Karpas-422 (cell line): ENCODE data around the gene SYNPO2. TPM values are rescaled to one million over a fixed set of nuclear protein-coding genes. Genes with fewer than 3 reads are reported as not detected.

ENCODE experiments used
- DNase-seq: peaks from one replicate; pipeline ENCODE4 v3.0.0-alpha.2; 2015
- H2AFZ ChIP-seq: fragments of 200-600 bp; sonication (generic); 2 replicates; pipeline ENCODE4 v1.6.1; 2014; ENCODE audit warnings: antibody characterized with exemption, low read length, mixed read lengths
- H3K27ac ChIP-seq: fragments of 200-600 bp; sonication (generic); 2 replicates; pipeline ENCODE4 v1.5.1; 2014; ENCODE audit warnings: mild to moderate bottlenecking, low read length, moderate library complexity
- H3K27me3 ChIP-seq: fragments of 200-600 bp; sonication (generic); 2 replicates; pipeline ENCODE4 v1.6.1; 2014; ENCODE audit warnings: low read length, mixed read lengths
- H3K36me3 ChIP-seq: fragments of 200-600 bp; sonication (generic); 2 replicates; pipeline ENCODE4 v1.6.1; 2014; ENCODE audit warnings: low read length, mixed read lengths; ENCODE audit not compliant: insufficient read depth
- H3K4me1 ChIP-seq: fragments of 200-600 bp; sonication (generic); 2 replicates; pipeline ENCODE4 v1.6.1; 2014; ENCODE audit warnings: mild to moderate bottlenecking, low read length, mixed read lengths
- H3K4me2 ChIP-seq: fragments of 200-600 bp; sonication (generic); 2 replicates; pipeline ENCODE4 v1.6.1; 2014; ENCODE audit warnings: low read length, low read depth, mild to moderate bottlenecking; ENCODE audit not compliant: poor library complexity, severe bottlenecking
- H3K4me3 ChIP-seq: fragments of 200-600 bp; sonication (generic); 2 replicates; pipeline ENCODE4 v1.5.1; 2014; ENCODE audit warnings: mild to moderate bottlenecking, antibody characterized with exemption, low read length, mixed read lengths
- H3K79me2 ChIP-seq: fragments of 200-600 bp; sonication (generic); 2 replicates; pipeline ENCODE4 v1.6.1; 2014; ENCODE audit warnings: mild to moderate bottlenecking, low read length, mixed read lengths
- H3K9ac ChIP-seq: fragments of 200-600 bp; sonication (generic); 2 replicates; pipeline ENCODE4 v1.6.0; 2014; ENCODE audit warnings: low read length
- H3K9me2 ChIP-seq: fragments of 200-600 bp; sonication (generic), shearing (Covaris generic); replicated peaks from 2 replicates; pipeline ENCODE4 v1.6.0; 2014; ENCODE audit warnings: mild to moderate bottlenecking, low read length, moderate library complexity; ENCODE audit not compliant: insufficient read depth
- H3K9me3 ChIP-seq: fragments of 300-700, 200-600 bp; sonication (generic); 2 replicates; pipeline ENCODE4 v1.6.1; 2014; ENCODE audit warnings: low read length, mixed read lengths
- H4K20me1 ChIP-seq: fragments of 200-600 bp; sonication (generic); 2 replicates; pipeline ENCODE4 v1.6.1; 2014; ENCODE audit warnings: mild to moderate bottlenecking, antibody characterized with exemption, low read length, low read depth; ENCODE audit not compliant: insufficient read depth
- total RNA-seq: library from RNA; depleted of rRNA; stranded (reverse); fragments of >200 nt; shearing (Covaris generic); gene quantifications from 2 replicates; pipeline ENCODE4 v1.2.3, GENCODE V29; 2014; ENCODE audit warnings: low replicate concordance

SYNPO2 gene
- total RNA-seq, 1 experiment from 2014 or later, result 1.2 TPM

DNA sequence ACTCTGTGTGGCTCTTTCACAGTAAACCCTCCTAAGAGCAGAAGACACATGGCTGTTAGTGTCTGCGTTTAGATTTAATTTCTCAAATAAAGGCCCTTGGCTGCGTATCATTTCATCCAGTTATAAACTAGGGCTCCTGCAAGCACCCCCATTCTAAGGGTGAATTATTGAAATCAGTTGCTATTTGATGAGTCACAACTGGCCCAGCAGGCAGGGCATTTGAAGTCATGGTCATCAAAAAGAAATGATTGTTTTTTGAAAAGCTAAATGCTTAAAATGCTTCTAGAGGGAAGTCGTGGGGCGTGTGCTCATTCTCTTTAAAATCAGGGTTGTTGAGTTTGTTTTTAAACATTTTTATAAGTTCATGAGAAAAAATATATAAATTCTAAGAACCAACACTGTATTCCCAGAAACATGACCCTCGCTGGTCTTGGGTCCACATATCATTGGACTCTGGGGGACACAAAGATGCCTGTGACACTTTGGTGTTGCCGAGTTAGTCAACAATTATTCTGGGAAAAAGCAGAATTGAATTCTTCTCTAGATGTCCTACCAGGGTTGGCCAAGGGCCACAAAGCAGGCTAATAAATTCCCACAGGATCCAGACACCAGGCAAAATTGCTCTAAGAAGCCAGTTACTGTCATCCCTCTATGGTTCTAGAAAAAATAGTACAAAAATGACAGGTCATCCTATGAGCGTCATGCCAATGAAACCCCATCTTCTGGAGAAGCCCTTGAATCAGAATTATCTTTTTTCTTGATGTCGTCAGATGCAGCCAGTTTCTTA is 147.5 kb downstream of the SYNPO2 start:
- no peak overlapping the region for H3K4me3 ChIP-seq
- H2AFZ ChIP-seq, result no peak overlapping the region

DNA sequence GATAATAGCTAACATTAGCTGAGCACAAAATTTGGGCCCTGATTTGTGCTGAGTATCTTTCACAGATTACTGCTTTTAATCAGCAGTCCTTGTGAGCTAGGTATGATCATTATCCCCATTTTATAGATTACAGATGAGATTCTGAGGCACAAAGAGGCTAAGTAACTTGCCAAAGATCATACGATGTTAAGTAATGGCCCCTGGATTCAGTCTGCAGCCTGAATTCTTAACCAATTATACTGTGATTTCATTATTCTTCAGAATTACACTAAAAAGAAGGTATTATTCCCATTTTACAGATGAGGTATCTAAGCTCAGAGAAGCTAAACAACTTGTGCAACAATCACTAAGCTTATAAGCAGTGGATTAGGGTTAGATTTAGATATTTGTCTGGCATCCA is 149.1 kb downstream of the SYNPO2 start:
- Histone ChIP-seq H3K27me3 (no peaks in the 10 kb centered on the region), H3K9ac (no peak overlapping the region), H3K4me2 (no peak overlapping the region), H3K4me3 (no peak overlapping the region), H2AFZ (no peak overlapping the region), H3K27ac (no peak overlapping the region), H3K4me1 (no peaks in the 10 kb centered on the region), H3K79me2 (no peaks in the 10 kb centered on the region), H3K9me2 (no peaks in the 10 kb centered on the region), H4K20me1 (no peaks in the 10 kb centered on the region), H3K9me3 (no peaks in the 10 kb centered on the region), H3K36me3 (no peaks in the 10 kb centered on the region)
- DNase-seq, result no peak

More for the DNA sequence above, 147.5 kb downstream of the SYNPO2 start:
- H3K27me3 ChIP-seq, result no peaks in the 10 kb centered on the region
- H3K9ac ChIP-seq, result no peak overlapping the region
- H3K79me2 ChIP-seq, result no peaks in the 10 kb centered on the region
- no peaks in the 10 kb centered on the region for H3K4me1 ChIP-seq
- H3K4me2 ChIP-seq, result no peak overlapping the region
- no peaks in the 10 kb centered on the region for H3K9me2 ChIP-seq
- H3K27ac ChIP-seq, result no peak overlapping the region
- DNase-seq, result no peak
- H4K20me1 ChIP-seq, result no peaks in the 10 kb centered on the region
- no peaks in the 10 kb centered on the region for H3K36me3 ChIP-seq
- H3K9me3 ChIP-seq, result no peaks in the 10 kb centered on the region

DNA sequence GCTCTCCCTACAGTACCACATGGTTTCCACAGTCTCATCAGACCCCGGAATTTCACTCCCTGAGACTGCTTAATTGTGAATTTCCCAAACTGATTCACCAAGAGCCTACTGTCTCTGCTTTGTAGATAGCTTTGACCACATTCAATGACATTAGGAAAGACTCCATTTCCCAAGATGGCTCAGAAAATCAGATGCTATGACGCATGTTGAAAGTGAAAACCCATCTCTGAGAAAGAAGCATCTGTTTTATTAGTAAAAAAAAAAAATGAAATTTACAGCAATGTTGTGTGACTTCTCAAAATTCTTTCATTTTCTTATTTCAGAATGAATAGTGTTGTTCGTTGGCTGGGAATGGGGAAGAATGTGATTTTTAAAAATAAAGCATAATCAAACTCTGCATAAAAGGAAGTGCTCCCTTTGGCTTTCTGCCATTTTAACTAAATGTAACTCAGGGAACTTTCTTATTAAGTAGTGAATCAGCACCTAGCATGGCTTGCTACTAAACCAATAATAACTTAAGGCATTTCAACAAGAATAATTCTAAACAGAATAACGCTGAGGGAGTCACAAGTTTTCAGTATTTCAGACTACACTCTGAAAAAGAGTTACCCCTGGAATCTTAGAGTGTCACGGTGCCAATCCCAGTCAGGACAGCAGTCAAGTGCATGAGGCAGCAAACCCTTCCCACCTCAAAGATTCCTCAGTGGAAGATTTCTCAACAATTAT is 149.6 kb downstream of the SYNPO2 start:
- Histone ChIP-seq H3K4me2 (no peak overlapping the region), H3K9me2 (no peaks in the 10 kb centered on the region), H3K9ac (no peak overlapping the region), H3K27ac (no peak overlapping the region), H4K20me1 (no peaks in the 10 kb centered on the region), H3K4me1 (no peaks in the 10 kb centered on the region), H3K79me2 (no peaks in the 10 kb centered on the region), H3K36me3 (no peaks in the 10 kb centered on the region), H2AFZ (no peak overlapping the region), H3K27me3 (no peaks in the 10 kb centered on the region), H3K9me3 (no peaks in the 10 kb centered on the region), H3K4me3 (no peak overlapping the region)
- no peak for DNase-seq

DNA sequence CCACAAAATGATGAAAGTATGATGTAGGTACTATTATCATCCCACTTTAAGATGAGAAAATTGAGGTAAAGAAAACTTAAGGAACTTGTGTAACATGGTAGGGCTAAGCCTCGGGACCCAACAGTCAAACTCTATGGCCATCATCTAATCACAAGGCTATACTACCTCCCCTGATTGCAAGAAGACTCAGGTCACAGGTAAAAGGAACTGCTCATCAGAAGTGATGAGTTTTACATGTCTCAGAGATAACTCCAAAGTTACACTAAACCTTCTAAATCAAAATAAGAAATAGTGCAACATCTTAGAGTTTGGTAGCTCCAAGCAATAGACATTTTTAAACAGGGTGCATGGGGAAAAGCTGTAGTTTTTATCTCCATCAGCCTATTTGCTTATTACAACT is 150.5 kb downstream of the SYNPO2 start:
- no peak for DNase-seq
- Histone ChIP-seq H3K9me3 (no peaks in the 10 kb centered on the region), H3K4me1 (no peaks in the 10 kb centered on the region), H3K79me2 (no peaks in the 10 kb centered on the region), H3K9me2 (no peaks in the 10 kb centered on the region), H3K27me3 (no peaks in the 10 kb centered on the region), H3K9ac (no peak overlapping the region), H3K36me3 (no peaks in the 10 kb centered on the region), H3K27ac (no peak overlapping the region), H2AFZ (no peak overlapping the region), H3K4me2 (no peak overlapping the region), H3K4me3 (no peak overlapping the region), H4K20me1 (no peaks in the 10 kb centered on the region)

DNA sequence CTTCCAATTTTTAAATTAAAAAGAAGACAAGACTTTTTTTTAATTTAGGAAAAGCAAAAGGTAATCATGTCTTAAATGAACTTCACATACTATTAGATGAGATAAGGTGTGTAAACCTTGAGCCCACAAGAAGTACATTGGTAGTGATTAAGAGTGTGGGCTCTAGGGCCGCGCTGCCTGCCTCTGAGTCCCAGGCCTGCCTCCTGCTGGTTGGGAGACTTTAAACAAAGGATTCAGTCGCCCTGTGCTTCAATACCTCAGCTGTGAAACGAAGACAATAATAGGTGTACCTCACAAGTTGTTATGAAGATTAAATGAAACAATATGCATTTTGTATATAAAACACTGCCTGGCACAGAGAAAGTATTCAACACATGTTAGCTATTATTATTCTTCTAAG is 151.1 kb downstream of the SYNPO2 start:
- Histone ChIP-seq H3K4me3 (no peak overlapping the region), H3K27me3 (no peaks in the 10 kb centered on the region), H4K20me1 (no peaks in the 10 kb centered on the region), H3K9me2 (no peaks in the 10 kb centered on the region), H3K9me3 (no peaks in the 10 kb centered on the region), H3K9ac (no peak overlapping the region), H3K4me2 (no peak overlapping the region), H3K79me2 (no peaks in the 10 kb centered on the region), H3K4me1 (no peaks in the 10 kb centered on the region), H3K27ac (no peak overlapping the region), H2AFZ (no peak overlapping the region), H3K36me3 (no peaks in the 10 kb centered on the region)
- DNase-seq, result peak; percentile 51

DNA sequence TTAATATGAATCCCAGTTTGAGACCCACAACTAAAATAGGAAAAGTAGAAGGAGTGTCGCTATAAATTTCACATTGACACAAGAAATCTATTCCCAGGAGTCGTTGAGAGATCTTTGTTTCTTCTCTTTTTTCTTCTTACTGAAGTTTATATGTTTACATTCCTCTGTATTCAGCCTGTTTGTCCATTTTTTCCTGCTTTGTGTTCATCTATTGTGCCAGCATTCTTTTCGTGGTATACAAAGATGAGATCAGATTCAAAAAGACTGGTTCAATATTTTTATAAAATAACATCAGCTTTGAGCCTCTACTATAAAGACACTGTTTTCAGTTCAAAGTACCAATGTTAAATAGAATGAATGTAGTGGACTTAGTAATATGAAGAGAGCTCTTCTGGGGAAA is 151.6 kb downstream of the SYNPO2 start:
- Histone ChIP-seq H3K9me3 (no peaks in the 10 kb centered on the region), H3K27ac (no peak overlapping the region), H3K4me2 (no peak overlapping the region), H3K9me2 (no peaks in the 10 kb centered on the region), H3K9ac (no peak overlapping the region), H3K36me3 (no peaks in the 10 kb centered on the region), H3K79me2 (no peaks in the 10 kb centered on the region), H3K4me1 (no peaks in the 10 kb centered on the region), H3K4me3 (no peak overlapping the region), H4K20me1 (no peaks in the 10 kb centered on the region), H2AFZ (no peak overlapping the region), H3K27me3 (no peaks in the 10 kb centered on the region)
- DNase-seq, result no peak

DNA sequence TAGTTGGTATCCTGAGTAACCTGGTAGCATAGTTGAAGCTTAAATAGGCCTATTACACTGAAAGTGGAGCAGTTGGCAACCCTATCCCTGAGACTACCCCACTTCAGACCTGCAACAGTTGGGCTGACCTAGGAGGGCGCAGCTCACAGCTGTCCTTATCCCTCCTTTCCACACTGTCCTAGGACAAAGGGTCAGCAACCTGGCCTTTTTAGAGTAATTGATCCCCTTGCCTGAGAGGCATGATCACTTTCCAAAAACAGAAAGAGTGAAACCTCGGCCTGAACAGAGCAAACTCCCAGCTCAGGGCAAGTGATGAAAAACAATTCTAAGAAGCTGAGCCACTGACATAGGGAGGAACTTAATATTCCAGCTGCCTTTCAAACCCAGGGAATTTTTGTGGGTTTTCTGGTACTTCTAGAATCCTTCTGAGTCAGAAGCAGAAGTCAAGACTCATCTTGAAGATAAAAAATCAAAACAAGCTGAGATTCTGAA is 152.1 kb downstream of the SYNPO2 start:
- no peak overlapping the region for H3K4me3 ChIP-seq
- no peaks in the 10 kb centered on the region for H3K9me2 ChIP-seq
- no peaks in the 10 kb centered on the region for H3K79me2 ChIP-seq
- no peak overlapping the region for H2AFZ ChIP-seq
- no peaks in the 10 kb centered on the region for H3K36me3 ChIP-seq
- H3K9ac ChIP-seq, result no peak overlapping the region
- DNase-seq, result no peak
- H3K4me1 ChIP-seq, result no peaks in the 10 kb centered on the region
- H3K4me2 ChIP-seq, result no peak overlapping the region
- H4K20me1 ChIP-seq, result no peaks in the 10 kb centered on the region
- H3K27me3 ChIP-seq, result no peaks in the 10 kb centered on the region
- H3K9me3 ChIP-seq, result no peaks in the 10 kb centered on the region
- H3K27ac ChIP-seq, result no peak overlapping the region

DNA sequence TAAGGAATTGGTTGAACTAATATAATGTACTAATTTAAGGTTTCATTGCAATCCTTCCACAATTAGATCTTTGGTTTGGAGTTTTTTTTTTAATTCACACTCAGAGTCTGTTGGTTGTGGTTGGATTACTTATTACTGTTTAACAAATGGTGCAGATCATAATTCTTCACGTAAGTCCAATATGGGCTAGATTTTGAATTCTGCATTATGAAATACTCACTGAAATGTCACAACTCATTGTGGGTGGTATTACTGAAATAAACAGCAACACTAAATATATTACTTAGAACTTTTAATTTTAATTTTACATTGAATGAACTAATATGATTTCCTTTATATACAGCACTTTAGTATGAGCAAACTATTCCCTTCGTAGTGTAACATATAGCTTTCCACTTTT is 152.7 kb downstream of the SYNPO2 start:
- Histone ChIP-seq H3K4me2 (no peak overlapping the region), H3K27me3 (no peaks in the 10 kb centered on the region), H3K4me1 (no peaks in the 10 kb centered on the region), H3K79me2 (no peaks in the 10 kb centered on the region), H3K36me3 (no peaks in the 10 kb centered on the region), H2AFZ (no peak overlapping the region), H3K27ac (no peak overlapping the region), H3K4me3 (no peak overlapping the region), H4K20me1 (no peaks in the 10 kb centered on the region), H3K9me3 (no peaks in the 10 kb centered on the region), H3K9ac (no peak overlapping the region), H3K9me2 (no peaks in the 10 kb centered on the region)
- DNase-seq, result no peak
